ENCODE data around the gene ZNF14.
"Not testable (repeated sequence)": the region's sequence is repeated elsewhere in the genome, so short reads cannot be mapped to it uniquely, and the experiment has no call there.

ZNF14 gene

DNA sequence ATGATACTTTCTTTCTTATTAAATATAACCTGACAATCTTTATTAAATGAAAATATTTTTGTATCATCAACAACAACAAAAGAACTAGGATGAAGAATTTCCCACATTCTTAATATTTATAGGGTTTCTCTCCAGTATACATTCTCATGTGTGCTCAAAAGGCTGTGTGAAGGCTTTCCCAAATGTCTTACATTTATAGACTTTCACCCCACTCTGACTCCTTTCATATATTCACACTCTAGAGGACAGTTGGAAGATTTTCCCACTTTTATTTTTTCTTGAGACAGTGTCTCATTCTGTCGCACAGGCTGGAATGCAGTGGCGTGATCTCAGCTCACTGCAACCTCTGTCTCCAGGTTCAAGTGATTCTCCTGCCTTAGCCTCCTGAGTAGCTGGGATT, 22.4 kb downstream of the ZNF14 start:
- no peak for DNase-seq (ENCODE audit: low read depth, low spot score)
- no peak overlapping the region for H3K4me3 ChIP-seq (ENCODE audit: low read length)

DNA sequence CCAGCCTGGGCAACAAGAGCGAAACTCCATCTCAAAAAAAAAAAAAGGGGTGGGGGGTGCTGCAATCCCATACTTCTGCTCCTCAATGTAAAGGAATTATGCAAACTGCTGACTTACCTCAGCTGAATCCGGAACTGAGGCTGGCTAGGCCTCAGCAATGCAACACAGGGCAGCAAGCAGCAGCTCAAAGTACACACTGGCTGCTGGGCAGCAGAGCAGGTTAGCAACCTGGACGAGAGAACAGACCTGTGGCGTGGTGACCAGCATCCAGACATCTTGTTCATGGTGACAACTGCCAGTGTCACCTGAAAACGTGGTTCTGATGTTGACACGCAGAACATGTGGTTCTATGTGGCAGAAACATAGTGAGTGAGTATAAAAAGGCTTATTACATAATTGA, 28.1 kb downstream of the ZNF14 start:
- no peak for DNase-seq (ENCODE audit: low read depth, low spot score)
- no peak overlapping the region for H3K4me3 ChIP-seq (ENCODE audit: low read length)

DNA sequence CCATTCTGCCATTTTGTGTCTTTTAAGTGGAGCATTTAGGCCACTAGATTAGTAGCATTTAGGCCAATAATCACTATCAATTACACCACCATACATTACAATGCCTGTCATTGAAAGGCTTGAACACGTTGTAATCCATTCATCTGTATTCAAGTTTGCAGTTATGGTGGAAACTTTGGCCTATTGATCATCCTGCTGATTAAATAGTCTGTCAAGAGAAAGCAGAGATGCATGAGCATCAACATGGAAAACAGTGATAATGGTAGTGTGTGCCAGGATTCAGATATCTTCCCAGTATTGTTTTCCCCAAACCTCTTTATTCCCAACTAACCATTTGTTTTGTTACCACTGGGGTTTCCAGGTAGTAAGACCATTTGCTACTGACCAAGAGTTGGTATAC, 32.4 kb downstream of the ZNF14 start:
- DNase-seq (ENCODE audit: low read depth, low spot score); H3K4me3 ChIP-seq (ENCODE audit: low read length): not testable (repeated sequence)

DNA sequence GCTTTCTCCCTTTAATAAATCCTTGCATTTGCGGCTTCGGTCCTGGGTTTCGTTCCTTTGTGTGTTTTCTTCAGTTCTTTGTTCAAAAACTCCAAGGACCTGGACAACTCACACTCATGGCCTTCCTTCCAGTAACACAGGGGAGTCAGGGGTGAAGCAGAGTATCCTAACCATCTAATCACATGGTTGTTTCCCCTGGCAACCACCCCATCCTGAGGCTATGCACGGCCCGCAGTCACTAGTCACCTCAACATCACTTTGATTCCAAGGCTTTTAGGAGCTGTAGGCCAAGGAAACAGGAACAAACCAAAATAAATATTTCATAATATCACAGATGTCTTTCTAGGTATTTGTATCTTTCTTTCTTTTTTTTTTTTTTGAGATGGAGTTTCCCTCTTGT, 35.3 kb downstream of the ZNF14 start:
- DNase-seq (ENCODE audit: low read depth, low spot score): no peak
- no peak overlapping the region for H3K4me3 ChIP-seq (ENCODE audit: low read length)

DNA sequence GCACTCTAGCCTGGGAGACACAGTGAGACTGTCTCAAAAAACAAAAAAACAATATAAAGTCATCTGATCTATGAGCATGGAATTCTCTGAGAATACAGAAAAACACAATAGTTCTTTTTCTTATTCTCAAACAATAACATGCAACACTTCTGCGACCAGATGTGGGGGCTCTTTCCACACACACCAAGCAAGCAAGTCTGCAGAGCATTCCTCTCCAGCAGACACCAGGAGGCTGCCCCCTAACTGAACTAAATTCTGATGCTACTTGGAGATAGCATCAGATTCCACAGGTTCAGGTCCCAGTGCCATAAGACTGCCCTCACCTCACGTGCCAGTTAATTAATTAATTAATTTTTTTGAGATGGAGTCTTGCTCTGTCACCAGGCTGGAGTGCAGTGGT, 36.5 kb downstream of the ZNF14 start:
- no peak overlapping the region for H3K4me3 ChIP-seq (ENCODE audit: low read length)
- DNase-seq (ENCODE audit: low read depth, low spot score): no peak

DNA sequence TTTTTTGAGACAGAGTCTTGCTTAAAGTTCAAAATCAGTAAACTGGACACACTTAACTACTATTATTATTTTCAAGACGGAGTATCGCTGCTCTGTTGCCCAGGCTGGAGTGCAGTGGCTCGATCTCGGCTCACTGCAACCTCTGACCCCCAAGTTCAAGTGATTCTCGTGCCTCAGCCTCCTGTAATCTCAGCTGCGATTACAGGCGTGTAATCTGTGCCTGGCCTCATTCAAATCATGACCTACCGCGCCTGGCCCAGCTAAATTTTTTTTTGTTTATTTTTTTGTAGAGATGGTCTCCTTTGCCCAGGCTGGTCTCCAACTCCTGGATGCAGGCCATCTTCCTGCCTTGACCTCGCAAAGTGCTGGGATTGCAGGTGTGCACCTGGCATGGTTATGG, 41.2 kb downstream of the ZNF14 start:
- no peak for DNase-seq (ENCODE audit: low read depth, low spot score)
- H3K4me3 ChIP-seq (ENCODE audit: low read length): no peak overlapping the region

DNA sequence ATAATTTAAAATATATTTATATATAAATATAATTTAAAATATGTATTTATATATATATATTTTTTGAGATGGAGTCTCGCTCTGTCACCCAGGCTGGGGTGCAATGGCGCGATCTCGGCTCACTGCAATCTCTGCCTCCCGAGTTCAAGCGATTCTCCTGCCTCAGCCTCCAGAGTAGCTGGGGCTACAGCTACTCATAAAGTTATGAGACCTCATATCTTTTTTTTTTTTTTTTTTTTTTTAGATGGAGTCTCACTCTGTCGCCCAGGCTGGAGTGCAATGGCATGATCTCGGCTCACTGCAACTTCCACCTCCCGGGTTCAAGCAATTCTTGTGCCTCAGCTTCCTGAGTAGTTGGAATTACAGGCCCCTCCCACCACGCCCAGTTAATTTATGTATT, 43.9 kb downstream of the ZNF14 start:
- DNase-seq (ENCODE audit: low read depth, low spot score); H3K4me3 ChIP-seq (ENCODE audit: low read length): not testable (repeated sequence)

DNA sequence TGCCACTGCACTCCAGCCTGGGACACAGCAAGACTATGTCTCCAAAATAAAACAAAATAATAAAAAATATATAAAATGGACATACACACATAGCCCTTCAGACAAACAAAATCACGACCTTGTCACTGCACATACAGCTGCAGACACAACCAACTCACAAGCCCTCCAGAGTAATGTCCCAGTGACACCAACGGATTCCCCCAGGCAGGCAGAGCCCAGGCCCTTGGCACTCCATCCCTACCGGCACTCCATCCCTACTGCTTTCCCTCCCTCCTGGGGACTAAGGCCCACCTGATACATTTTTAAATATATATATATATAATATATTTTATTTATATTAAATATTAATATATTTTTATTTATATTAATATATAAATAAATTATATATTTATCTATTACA, 45.8 kb downstream of the ZNF14 start:
- no peak overlapping the region for H3K4me3 ChIP-seq (ENCODE audit: low read length)
- no peak for DNase-seq (ENCODE audit: low read depth, low spot score)

DNA sequence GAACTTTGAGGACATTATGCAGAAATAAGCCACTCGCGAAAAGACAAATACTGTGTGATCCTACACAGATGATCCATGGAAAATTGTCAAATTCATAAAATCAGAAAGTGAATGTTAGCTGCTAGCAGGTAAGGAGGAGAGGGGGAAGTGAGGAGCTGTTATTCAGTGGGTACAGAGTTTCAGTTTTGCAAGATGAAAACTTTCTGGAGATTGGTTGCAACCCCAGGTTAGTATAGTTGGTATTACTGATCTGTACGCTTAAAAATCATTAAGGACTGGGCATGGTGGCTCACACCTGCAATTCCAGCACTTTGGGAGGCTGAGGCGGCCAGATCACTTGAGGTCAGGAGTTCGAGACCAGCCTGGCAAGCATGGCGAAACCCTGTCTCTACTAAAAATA, 46.3 kb downstream of the ZNF14 start:
- H3K4me3 ChIP-seq (ENCODE audit: low read length): no peak overlapping the region
- DNase-seq (ENCODE audit: low read depth, low spot score): no peak

DNA sequence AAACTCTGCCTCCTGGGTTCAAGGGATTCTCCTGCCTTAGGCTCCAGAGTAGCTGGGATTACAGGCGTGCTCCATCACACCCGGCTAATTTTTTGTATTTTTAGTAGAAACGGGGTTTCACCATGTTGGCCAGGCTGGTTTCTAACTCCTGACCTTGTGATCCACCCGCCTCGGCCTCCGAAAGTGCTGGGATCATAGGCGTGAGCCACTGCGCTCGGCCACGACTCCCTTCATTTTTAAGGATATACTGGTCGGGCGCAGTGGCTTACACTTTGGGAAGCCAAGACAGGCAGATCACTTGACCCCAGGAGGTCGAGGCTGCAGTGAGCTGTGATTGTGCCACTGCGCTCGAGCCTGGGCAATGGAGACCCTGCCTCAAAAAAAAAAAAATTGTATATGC, 46.8 kb downstream of the ZNF14 start:
- H3K4me3 ChIP-seq (ENCODE audit: low read length); DNase-seq (ENCODE audit: low read depth, low spot score): not testable (repeated sequence)

DNA sequence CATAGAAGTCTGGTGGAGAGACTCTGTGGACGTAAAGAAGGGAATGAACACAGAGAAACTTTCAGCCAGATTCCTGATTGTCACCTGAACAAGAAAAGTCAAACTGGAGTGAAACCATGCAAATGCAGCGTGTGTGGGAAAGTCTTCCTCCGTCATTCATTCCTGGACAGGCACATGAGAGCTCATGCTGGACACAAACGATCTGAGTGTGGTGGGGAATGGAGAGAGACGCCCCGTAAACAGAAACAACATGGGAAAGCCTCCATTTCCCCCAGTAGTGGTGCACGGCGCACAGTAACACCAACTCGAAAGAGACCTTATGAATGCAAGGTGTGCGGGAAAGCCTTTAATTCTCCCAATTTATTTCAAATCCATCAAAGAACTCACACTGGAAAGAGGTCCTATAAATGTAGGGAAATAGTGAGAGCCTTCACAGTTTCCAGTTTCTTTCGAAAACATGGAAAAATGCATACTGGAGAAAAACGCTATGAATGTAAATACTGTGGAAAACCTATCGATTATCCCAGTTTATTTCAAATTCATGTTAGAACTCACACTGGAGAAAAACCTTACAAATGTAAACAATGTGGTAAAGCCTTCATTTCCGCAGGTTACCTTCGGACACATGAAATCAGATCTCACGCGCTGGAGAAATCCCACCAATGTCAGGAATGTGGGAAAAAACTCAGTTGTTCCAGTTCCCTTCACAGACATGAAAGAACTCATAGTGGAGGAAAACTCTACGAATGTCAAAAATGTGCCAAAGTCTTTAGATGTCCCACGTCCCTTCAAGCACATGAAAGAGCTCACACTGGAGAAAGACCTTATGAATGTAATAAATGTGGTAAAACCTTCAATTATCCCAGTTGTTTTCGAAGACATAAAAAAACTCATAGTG, 53.5 kb downstream of the ZNF14 start:
- H3K4me3 ChIP-seq (ENCODE audit: low read length): no peak overlapping the region

DNA sequence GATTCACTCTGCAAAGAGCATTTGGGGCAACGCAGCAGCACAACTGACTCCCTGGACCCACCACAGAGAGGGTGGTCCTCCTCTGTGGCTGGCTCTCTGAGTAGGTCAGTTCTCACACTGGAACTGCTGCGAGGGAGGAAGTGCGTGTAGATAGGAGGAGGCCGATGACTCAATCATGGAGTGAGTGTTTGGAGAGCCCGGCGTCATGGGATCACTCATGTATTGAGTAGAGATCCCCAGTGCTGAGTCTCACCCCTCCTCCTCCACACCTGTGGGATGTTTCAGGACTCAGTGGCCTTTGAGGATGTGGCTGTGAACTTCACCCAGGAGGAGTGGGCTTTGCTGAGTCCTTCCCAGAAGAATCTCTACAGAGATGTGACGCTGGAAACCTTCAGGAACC, 55.3 kb downstream of the ZNF14 start:
- DNase-seq (ENCODE audit: low read depth, low spot score): no peak
- no peak overlapping the region for H3K4me3 ChIP-seq (ENCODE audit: low read length)

More for the DNA sequence above, 53.5 kb downstream of the ZNF14 start:
- no peak for DNase-seq (ENCODE audit: low read depth, low spot score)

DNA sequence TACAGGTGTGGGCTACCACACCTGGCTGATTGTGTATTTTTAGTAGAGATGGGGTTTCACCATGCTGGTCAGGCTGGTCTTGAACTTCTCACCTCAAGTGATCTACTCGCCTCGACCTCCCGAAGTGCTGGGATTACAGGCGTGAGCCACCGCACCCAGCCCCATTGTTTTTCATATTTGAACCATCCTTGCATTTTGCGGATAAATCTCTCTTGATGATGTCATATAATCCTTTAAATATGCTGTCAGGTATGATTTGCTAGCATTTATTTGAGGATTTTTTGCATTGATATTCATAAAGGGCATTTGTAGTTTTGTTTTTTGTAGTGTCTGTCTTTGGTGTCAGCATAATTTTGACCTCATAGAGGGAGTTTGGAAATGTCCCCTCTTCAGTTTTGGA, 58.6 kb downstream of the ZNF14 start:
- no peak overlapping the region for H3K4me3 ChIP-seq (ENCODE audit: low read length)
- no peak for DNase-seq (ENCODE audit: low read depth, low spot score)

DNA sequence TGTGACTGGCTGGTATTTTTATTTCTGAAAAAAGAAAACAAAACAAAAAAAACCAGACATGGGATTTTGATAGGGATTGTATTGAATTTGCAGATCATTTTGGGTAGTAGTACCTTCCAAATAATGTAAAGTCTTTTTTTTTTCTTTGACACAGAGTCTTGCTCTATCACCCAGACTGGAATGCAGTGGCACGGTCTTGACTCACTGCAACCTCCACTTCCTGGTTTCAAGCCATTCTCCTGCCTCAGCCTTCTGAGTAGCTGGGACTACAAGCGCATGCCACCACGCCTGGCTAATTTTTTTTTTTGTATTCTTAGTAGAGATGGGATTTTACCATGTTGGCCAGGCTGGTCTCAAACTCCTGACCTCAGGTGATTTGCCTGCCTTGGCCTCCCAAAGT, 60.1 kb downstream of the ZNF14 start:
- DNase-seq (ENCODE audit: low read depth, low spot score): no peak
- no peak overlapping the region for H3K4me3 ChIP-seq (ENCODE audit: low read length)

DNA sequence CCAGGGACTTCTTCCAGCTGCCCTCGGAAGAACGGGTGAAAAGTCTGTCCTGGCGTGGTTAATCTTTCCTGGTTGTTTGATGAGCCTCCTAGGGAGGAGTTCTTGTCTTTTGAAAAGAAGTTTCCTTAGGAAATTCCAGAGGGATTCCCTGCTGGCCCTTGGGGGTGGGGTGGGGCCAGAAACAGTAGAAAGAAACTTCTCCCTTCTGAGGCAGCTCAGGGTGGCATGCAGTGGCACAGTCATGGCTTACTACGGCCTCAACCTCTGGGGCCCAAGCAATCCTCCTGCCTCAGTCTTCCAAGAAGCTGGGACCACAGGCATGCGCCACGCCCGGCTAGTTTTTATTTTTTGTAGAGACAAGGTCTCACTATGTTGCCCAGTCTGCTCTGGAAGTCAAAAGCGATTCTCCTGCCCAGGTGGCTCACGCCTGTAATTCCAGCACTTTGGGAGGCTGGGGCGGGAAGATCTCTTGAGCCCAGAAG, 62.8 kb downstream of the ZNF14 start:
- no peak for DNase-seq (ENCODE audit: low read depth, low spot score)
- peak overlapping the region; percentile 86 for H3K4me3 ChIP-seq (ENCODE audit: low read length)

DNA sequence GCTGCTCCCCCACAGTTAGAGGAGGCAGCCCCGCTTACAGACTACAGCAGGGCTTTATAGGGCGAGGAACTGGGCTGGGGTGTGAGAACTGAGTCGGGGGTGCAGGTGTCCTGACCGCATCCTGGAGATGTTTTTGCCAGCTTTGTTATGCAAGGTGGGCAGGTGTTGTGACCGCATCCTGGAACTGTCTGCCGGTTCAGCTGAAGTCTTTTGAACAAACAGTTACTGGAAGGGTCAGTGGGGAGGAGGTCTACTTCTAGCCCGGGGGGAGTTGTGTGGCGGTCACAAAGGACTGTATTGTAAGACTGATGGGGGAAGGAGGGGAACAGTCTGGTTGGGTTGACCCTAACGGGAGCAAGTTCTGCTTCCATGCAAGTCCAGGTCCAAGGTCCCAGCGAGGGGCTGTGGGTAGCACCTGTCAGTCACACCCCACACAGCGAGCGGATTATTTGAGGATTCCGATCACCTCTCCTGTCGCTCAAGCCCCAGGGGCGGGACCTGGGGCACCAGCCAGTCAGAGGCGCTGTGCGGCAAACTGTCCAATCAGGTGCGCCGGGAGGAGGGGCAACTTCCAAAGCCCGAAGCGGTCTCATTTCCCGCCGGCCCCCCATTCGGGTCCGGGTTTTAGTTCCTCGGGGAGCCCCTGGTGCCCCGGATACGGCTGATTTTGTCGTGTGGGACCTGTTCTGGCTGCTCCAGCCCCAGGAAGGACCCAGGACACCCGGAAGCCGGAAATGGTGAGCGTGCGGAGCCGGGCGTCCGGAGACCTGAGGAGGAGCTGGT, 64.5 kb downstream of the ZNF14 start, which contains the start of gene ZNF101:
Gene ZNF101 (plus strand): TSS at position 610 of the 783 bp plus-strand sequence. CDS start 125 bp downstream, at position 735.
- peak within 1 kb of the TSS; percentile 86 for H3K4me3 ChIP-seq (ENCODE audit: low read length)
- DNase-seq (ENCODE audit: low read depth, low spot score): peak; percentile 99

DNA sequence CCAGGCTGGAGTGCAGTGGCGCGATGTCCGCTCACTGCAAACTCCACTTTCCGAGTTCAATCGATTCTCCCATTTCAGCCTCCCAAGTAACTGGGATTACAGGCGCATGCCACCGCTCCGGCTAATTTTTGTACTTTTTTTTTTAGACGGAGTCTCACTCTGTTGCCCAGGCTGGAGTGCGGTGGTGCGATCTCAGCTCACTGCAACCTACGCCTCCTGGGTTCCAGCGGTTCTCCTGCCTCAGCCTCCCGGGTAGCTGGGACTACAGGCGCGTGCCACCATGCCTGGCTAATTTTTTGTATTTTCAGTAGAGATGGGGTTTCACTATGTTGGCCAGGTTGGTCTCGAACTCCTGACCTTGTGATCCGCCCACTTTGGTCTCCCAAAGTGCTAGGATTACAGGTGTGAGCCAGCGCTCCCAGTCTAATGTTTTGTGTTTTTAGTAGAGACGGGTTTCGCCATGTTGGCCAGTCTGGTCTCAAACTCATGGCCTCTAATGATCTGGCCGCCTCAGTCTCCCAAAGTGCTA, 67.4 kb downstream of the ZNF14 start:
- not testable (repeated sequence) for H3K4me3 ChIP-seq (ENCODE audit: low read length); DNase-seq (ENCODE audit: low read depth, low spot score)

DNA sequence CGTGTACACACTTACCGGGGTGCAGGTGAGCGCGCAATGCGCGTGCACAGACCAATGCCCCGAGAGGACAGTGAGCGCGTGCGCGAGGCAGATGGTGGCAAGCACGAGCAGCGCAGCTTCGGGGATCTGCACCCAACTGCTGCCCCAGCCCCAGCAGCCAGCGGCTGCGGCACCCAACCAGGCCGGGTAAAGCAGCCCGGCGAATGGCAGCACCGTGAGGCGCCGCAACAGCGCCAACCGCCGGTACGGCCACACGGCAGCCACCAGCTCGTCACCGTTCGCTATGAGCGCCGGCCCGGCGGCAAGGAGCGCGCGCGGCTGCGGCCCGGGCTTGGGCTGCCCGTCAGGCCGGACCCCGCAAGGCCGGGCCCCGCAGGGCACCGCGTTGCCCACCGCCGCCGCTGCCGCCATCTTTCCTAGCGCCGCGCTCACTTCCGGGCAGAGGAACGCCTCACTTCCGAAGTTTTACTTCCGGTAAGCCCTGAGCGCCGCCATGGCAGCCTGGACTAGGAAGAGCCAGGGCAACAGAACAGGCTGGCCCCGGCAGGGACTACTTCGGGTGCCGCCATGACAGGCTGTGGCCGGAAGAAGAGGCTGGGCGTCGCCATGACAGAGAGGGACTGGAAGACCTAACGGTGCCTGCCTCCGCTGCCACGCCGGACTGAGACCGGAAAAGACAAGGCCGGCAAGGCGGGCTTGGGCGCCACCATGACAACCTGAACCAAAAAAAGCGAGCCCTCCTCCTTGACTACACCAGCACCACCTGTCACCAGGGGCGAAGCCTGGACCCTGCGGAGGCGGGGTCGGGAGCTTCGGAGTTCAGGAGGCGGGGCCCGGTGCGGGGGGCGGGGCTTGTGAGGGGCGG, 69.4 kb downstream of the ZNF14 start, which contains the start of gene ATP13A1:
Gene ATP13A1 (minus strand): TSS at position 421 of the 865 bp plus-strand sequence. CDS start 10 bp downstream, at position 411.
- peak within 1 kb of the TSS; percentile 92 for H3K4me3 ChIP-seq (ENCODE audit: low read length)
- DNase-seq (ENCODE audit: low read depth, low spot score): peak; percentile 95

DNA sequence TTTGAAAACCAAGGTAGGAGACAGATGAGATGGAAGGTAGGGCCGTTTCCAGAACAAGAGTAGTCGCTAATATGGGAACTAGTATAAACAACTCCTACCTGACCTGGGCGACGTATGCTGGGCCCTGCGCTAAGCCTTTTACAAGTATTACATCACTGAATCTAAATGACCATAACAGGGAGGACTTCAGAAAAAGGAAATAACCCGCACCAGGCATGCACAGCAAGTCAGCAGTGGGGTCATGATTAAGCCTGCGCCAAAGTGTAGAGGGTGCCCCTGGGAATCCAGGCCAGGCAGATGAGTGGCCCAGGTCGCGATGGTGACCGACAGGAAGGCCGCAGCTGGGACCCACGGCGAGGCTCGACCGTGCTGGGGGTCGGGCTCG, 70.0 kb downstream of the ZNF14 start:
- H3K4me3 ChIP-seq (ENCODE audit: low read length): peak overlapping the region; percentile 92
- no peak for DNase-seq (ENCODE audit: low read depth, low spot score)
